Lower leg skin (tissue), 3 donors: ENCODE measurements around the gene EPB41L5.

Experiments
- POLR2A ChIP-seq, 2 donors: fragments of 450-650 bp; IDR thresholded peaks; one replicate each; pipeline ENCODE4 v1.6.1; 2016 to 2017; ENCODE audit warnings: antibody characterized with exemption in 2 of 2, mild to moderate bottlenecking in 1 of 2, moderate library complexity in 1 of 2
- TF ChIP-seq, protein P1 (sequence below), 3 donors: fragments of 450-650 bp; IDR thresholded peaks; one replicate each; pipeline ENCODE4 v1.5.1; 2016; ENCODE audit warnings: antibody characterized with exemption in 3 of 3, mild to moderate bottlenecking in 3 of 3, moderate library complexity in 2 of 3

GRCh38 chr2:120221616-120222015 is 208.7 kb downstream of the EPB41L5 start:
- TF ChIP-seq, protein P1, sequence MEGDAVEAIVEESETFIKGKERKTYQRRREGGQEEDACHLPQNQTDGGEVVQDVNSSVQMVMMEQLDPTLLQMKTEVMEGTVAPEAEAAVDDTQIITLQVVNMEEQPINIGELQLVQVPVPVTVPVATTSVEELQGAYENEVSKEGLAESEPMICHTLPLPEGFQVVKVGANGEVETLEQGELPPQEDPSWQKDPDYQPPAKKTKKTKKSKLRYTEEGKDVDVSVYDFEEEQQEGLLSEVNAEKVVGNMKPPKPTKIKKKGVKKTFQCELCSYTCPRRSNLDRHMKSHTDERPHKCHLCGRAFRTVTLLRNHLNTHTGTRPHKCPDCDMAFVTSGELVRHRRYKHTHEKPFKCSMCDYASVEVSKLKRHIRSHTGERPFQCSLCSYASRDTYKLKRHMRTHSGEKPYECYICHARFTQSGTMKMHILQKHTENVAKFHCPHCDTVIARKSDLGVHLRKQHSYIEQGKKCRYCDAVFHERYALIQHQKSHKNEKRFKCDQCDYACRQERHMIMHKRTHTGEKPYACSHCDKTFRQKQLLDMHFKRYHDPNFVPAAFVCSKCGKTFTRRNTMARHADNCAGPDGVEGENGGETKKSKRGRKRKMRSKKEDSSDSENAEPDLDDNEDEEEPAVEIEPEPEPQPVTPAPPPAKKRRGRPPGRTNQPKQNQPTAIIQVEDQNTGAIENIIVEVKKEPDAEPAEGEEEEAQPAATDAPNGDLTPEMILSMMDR (IDR thresholded peaks at IDR 0.05) = no peak
- TF ChIP-seq POLR2A (IDR thresholded peaks at IDR 0.05) = no peak
